K562 (cell line): ENCODE results near the gene MBD5. TPM values are rescaled to one million over a fixed set of nuclear protein-coding genes. Genes with fewer than 3 reads are reported as not detected.
A peak's percentile ranks its signal among the peaks of the same experiment; 100 is the strongest.

ENCODE experiments used
- BRD9 ChIP-seq: fragments of 450-650 bp; IDR thresholded peaks from 2 replicates; pipeline ENCODE4 v1.6.1; 2018; ENCODE audit warnings: low read depth; ENCODE audit not compliant: partially characterized antibody
- CBX2 ChIP-seq: fragments of 200-600 bp; sonication (generic); IDR thresholded peaks from one replicate; pipeline ENCODE4 v1.6.1; 2012; ENCODE audit warnings: mild to moderate bottlenecking, low read length, inconsistent platforms; ENCODE audit not compliant: insufficient read depth, poor library complexity, severe bottlenecking
- CXXC5 ChIP-seq: fragments of 250-450 bp; sonication (Bioruptor Pico); IDR thresholded peaks from 2 replicates; pipeline ENCODE4 v1.8.0; 2022; ENCODE audit warnings: inconsistent platforms, mild to moderate bottlenecking, moderate library complexity
- FOXJ3 ChIP-seq: sonication (generic); formaldehyde crosslinking; IDR thresholded peaks from 2 replicates; pipeline ENCODE4 v1.4.0; 2020; ENCODE audit warnings: mild to moderate bottlenecking, missing genetic modification reagents
- HES1 ChIP-seq: fragments of 450-650 bp; IDR thresholded peaks from 2 replicates; pipeline ENCODE4 v1.6.1; 2016; ENCODE audit warnings: low read depth, mild to moderate bottlenecking, moderate library complexity
- KAT8 ChIP-seq: fragments of 450-650 bp; IDR thresholded peaks from 2 replicates; pipeline ENCODE4 v1.6.1; 2016; ENCODE audit warnings: low read depth, mild to moderate bottlenecking
- PURB ChIP-seq: sonication (generic); formaldehyde crosslinking; IDR thresholded peaks from 2 replicates; pipeline ENCODE4 v1.9.0; 2021; ENCODE audit warnings: low read depth, mild to moderate bottlenecking, missing genetic modification reagents
- SMAD4 ChIP-seq: fragments of 250-450 bp; sonication (Bioruptor Pico); conservative IDR thresholded peaks from 2 replicates; pipeline ENCODE4 v1.8.0; 2021; ENCODE audit warnings: inconsistent platforms, mild to moderate bottlenecking, moderate library complexity
- SMC3 ChIP-seq: conservative IDR thresholded peaks from 2 replicates; pipeline ENCODE4 v1.6.1; 2011; ENCODE audit warnings: low read depth, low read length, improper control_type of control experiment; ENCODE audit not compliant: insufficient read depth
- SRSF3 ChIP-seq: fragments of 200-400 bp; formaldehyde crosslinking; IDR thresholded peaks from 2 replicates; pipeline ENCODE4 v1.6.1; 2016; ENCODE audit warnings: mild to moderate bottlenecking, low read length, moderate library complexity; ENCODE audit not compliant: insufficient read depth
- TSC22D4 ChIP-seq: fragments of 450-650 bp; IDR thresholded peaks from 2 replicates; pipeline ENCODE4 v1.6.1; 2016; ENCODE audit warnings: missing genetic modification characterization, missing biosample characterization, control low read depth
- XRCC3 ChIP-seq: fragments of 450-650 bp; IDR thresholded peaks from 2 replicates; pipeline ENCODE4 v1.6.1; 2017; ENCODE audit warnings: mild to moderate bottlenecking, moderate library complexity
- YY1 ChIP-seq, 3 experiments: IDR thresholded peaks; 2 replicates each; pipeline ENCODE4 v1.6.1; 2011; ENCODE audit warnings: low read length in 2 of 3, mild to moderate bottlenecking in 2 of 3, moderate library complexity in 2 of 3, borderline replicate concordance in 1 of 3, control low read depth in 1 of 3, low read depth in 1 of 3; ENCODE audit not compliant: insufficient read depth in 3 of 3, insufficient replicate concordance in 2 of 3, control insufficient read depth in 1 of 3, insufficient read length in 1 of 3; ENCODE audit errors: extremely low read depth in 1 of 3
- ZNF165 ChIP-seq: fragments of 250-450 bp; sonication (Bioruptor Pico); IDR thresholded peaks from 2 replicates; pipeline ENCODE4 v1.4.0; 2020; ENCODE audit warnings: borderline replicate concordance
- ZNF586 ChIP-seq: fragments of 450-650 bp; formaldehyde crosslinking; conservative IDR thresholded peaks from 2 replicates; pipeline ENCODE4 v1.4.0; 2020; ENCODE audit warnings: mild to moderate bottlenecking, moderate library complexity
- polyA plus RNA-seq, 8 experiments: library from polyadenylated mRNA; depleted of rRNA in 4 of 8; stranded (reverse) in 5 of 8; unstranded in 3 of 8; fragments of >200 nt; fragmentation: Nextera tagmentation in 2 of 8; fragmentation: Illumina TruSeq in 1 of 8; extraction: Ambion mirVana in 2 of 8; extraction: Trizol in 1 of 8; gene quantifications; 2 replicates each; pipeline versions ENCODE4 v1.2.1 to v1.2.3, GENCODE V29; 2011 to 2014; ENCODE audit warnings: inconsistent platforms in 1 of 8, missing spikeins in 1 of 8
- total RNA-seq, 7 experiments: library from RNA; depleted of rRNA in 6 of 7; stranded (reverse); fragments of >200 nt in 6 of 7; fragmentation: Illumina TruSeq in 2 of 7; extraction: Trizol in 2 of 7; gene quantifications; 2 replicates each; pipeline versions ENCODE4 v1.2.1 to v1.2.3, GENCODE V29; 2011 to 2021; ENCODE audit warnings: low replicate concordance in 1 of 7
- TF ChIP-seq, protein P1 (sequence below): fragments of 200-600 bp; sonication (generic); IDR thresholded peaks from one replicate; pipeline ENCODE4 v1.6.1; 2012; ENCODE audit warnings: mild to moderate bottlenecking, low read depth, low read length, inconsistent platforms

MBD5 gene
- total and polyA plus RNA-seq, 9 of the 15 experiments (the other 6 are each of a cell fraction or from before 2014, with no cell fraction given) = 3.4 to 14.5 (median 9.0) TPM

DNA sequence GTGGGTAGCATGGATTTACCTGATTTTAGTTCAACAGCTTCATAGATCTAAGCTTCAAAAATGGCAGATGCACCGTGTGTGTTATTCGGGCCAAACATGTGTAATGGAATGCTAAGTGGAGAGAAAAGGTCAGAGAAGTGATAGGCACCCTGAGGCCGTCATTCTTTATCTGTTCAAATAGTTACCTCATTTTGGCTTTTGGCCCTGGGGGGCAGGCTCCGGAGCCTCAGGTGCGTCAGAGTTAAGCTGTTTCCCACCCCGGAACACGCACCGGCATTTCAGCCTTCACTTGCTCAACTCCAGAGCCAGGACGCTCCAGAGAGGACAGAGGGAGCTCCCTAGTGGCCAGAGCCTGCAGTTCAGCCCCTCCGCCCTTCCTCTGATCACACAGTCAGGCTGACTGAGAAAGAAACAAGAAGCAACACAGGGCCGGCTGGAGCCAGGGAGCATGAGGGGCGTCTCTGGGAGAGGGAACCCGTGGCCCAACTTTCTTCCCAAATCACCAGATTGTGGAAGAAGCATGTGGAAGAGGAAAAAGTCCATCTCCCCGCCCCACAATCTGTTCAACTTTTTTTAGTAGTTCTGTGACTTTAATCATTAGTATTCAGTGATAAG is 488.5 kb downstream of the MBD5 start (continued):
- TF ChIP-seq SMAD4 (CRISPR knock-in tag) (no peak), FOXJ3 (CRISPR knock-in tag) (no peak), SRSF3 (no peak), ZNF165 (CRISPR knock-in tag) (no peak), PURB (no peak), YY1 (IDR thresholded peaks at IDR 0.05; ENCODE audit: borderline replicate concordance in 1 of 3, control insufficient read depth in 1 of 3, extremely low read depth in 1 of 3, insufficient read depth in 3 of 3, insufficient read length in 1 of 3, insufficient replicate concordance in 2 of 3, low read depth in 1 of 3, low read length in 2 of 3) (no peak), XRCC3 (no peak), BRD9 (no peak), SMC3 (peak; percentile 78), CXXC5 (peak; percentile 42), CBX2 (no peak), KAT8 (no peak), ZNF586 (CRISPR knock-in tag) (no peak), HES1 (no peak), TSC22D4 (tag) (no peak)
- TF ChIP-seq, protein P1, sequence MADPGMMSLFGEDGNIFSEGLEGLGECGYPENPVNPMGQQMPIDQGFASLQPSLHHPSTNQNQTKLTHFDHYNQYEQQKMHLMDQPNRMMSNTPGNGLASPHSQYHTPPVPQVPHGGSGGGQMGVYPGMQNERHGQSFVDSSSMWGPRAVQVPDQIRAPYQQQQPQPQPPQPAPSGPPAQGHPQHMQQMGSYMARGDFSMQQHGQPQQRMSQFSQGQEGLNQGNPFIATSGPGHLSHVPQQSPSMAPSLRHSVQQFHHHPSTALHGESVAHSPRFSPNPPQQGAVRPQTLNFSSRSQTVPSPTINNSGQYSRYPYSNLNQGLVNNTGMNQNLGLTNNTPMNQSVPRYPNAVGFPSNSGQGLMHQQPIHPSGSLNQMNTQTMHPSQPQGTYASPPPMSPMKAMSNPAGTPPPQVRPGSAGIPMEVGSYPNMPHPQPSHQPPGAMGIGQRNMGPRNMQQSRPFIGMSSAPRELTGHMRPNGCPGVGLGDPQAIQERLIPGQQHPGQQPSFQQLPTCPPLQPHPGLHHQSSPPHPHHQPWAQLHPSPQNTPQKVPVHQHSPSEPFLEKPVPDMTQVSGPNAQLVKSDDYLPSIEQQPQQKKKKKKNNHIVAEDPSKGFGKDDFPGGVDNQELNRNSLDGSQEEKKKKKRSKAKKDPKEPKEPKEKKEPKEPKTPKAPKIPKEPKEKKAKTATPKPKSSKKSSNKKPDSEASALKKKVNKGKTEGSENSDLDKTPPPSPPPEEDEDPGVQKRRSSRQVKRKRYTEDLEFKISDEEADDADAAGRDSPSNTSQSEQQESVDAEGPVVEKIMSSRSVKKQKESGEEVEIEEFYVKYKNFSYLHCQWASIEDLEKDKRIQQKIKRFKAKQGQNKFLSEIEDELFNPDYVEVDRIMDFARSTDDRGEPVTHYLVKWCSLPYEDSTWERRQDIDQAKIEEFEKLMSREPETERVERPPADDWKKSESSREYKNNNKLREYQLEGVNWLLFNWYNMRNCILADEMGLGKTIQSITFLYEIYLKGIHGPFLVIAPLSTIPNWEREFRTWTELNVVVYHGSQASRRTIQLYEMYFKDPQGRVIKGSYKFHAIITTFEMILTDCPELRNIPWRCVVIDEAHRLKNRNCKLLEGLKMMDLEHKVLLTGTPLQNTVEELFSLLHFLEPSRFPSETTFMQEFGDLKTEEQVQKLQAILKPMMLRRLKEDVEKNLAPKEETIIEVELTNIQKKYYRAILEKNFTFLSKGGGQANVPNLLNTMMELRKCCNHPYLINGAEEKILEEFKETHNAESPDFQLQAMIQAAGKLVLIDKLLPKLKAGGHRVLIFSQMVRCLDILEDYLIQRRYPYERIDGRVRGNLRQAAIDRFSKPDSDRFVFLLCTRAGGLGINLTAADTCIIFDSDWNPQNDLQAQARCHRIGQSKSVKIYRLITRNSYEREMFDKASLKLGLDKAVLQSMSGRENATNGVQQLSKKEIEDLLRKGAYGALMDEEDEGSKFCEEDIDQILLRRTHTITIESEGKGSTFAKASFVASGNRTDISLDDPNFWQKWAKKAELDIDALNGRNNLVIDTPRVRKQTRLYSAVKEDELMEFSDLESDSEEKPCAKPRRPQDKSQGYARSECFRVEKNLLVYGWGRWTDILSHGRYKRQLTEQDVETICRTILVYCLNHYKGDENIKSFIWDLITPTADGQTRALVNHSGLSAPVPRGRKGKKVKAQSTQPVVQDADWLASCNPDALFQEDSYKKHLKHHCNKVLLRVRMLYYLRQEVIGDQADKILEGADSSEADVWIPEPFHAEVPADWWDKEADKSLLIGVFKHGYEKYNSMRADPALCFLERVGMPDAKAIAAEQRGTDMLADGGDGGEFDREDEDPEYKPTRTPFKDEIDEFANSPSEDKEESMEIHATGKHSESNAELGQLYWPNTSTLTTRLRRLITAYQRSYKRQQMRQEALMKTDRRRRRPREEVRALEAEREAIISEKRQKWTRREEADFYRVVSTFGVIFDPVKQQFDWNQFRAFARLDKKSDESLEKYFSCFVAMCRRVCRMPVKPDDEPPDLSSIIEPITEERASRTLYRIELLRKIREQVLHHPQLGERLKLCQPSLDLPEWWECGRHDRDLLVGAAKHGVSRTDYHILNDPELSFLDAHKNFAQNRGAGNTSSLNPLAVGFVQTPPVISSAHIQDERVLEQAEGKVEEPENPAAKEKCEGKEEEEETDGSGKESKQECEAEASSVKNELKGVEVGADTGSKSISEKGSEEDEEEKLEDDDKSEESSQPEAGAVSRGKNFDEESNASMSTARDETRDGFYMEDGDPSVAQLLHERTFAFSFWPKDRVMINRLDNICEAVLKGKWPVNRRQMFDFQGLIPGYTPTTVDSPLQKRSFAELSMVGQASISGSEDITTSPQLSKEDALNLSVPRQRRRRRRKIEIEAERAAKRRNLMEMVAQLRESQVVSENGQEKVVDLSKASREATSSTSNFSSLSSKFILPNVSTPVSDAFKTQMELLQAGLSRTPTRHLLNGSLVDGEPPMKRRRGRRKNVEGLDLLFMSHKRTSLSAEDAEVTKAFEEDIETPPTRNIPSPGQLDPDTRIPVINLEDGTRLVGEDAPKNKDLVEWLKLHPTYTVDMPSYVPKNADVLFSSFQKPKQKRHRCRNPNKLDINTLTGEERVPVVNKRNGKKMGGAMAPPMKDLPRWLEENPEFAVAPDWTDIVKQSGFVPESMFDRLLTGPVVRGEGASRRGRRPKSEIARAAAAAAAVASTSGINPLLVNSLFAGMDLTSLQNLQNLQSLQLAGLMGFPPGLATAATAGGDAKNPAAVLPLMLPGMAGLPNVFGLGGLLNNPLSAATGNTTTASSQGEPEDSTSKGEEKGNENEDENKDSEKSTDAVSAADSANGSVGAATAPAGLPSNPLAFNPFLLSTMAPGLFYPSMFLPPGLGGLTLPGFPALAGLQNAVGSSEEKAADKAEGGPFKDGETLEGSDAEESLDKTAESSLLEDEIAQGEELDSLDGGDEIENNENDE = no peak
